ENCODE data around the gene PLLP.

DNA sequence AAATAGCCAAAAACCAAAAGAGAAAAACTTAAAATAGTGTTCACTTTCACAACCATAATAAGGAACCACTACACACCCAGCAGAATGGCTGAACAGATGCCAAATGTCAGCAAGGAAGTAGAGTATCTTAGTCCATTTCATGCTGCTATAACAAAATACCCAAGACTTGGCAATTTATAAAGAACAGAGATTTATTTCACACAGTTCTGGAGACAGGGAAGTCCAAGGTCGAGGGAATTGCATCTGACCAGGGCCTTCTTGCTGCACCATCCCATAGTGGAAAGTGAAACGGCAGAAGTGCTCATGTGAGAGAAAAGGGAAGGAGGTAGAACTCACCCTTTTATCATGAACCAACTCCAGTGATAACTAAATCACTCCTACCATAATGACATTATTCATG, 40.3 kb upstream of the PLLP start:
- TF ChIP-seq SNAI2 (CRISPR knock-in tag; IDR thresholded peaks at IDR 0.05) (no peak), TCF4 (CRISPR knock-in tag; IDR thresholded peaks at IDR 0.05; ENCODE audit: borderline replicate concordance) (no peak)

All from SK-N-SH treated with all-trans-retinoic acid at 6 μM for 48 hours (cell line).